Measurements from ENCODE around the gene FANCI.
A peak's percentile ranks its signal among the peaks of the same experiment; 100 is the strongest.

DNA sequence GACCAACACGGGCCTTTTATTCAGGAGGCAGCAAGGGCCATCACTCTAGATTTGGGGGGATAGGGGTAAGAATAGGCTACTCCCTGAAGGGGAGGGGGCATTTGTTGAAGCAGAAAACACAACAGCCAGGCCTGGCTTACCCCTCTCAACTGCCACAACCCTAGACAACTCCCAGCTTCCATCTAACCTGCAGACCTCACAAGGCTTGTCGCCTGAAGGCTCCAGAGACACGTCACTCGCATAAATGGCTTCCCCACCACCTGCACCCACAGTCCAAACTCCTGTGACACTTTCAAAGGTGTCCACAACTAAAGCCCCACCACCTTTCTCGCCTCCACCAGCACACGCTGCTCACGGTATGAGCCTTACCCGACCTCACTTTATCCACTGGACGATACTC, 75.9 kb downstream of the FANCI start:
- TF ChIP-seq, protein P1, sequence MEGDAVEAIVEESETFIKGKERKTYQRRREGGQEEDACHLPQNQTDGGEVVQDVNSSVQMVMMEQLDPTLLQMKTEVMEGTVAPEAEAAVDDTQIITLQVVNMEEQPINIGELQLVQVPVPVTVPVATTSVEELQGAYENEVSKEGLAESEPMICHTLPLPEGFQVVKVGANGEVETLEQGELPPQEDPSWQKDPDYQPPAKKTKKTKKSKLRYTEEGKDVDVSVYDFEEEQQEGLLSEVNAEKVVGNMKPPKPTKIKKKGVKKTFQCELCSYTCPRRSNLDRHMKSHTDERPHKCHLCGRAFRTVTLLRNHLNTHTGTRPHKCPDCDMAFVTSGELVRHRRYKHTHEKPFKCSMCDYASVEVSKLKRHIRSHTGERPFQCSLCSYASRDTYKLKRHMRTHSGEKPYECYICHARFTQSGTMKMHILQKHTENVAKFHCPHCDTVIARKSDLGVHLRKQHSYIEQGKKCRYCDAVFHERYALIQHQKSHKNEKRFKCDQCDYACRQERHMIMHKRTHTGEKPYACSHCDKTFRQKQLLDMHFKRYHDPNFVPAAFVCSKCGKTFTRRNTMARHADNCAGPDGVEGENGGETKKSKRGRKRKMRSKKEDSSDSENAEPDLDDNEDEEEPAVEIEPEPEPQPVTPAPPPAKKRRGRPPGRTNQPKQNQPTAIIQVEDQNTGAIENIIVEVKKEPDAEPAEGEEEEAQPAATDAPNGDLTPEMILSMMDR (IDR thresholded peaks at IDR 0.05 in 2 of 3, conservative IDR thresholded peaks at IDR 0.05 in 1 of 3; ENCODE audit: borderline replicate concordance in 1 of 3, insufficient read depth in 1 of 3, low read depth in 2 of 3, low read length in 2 of 3): no peak
- TF ChIP-seq, protein P2, sequence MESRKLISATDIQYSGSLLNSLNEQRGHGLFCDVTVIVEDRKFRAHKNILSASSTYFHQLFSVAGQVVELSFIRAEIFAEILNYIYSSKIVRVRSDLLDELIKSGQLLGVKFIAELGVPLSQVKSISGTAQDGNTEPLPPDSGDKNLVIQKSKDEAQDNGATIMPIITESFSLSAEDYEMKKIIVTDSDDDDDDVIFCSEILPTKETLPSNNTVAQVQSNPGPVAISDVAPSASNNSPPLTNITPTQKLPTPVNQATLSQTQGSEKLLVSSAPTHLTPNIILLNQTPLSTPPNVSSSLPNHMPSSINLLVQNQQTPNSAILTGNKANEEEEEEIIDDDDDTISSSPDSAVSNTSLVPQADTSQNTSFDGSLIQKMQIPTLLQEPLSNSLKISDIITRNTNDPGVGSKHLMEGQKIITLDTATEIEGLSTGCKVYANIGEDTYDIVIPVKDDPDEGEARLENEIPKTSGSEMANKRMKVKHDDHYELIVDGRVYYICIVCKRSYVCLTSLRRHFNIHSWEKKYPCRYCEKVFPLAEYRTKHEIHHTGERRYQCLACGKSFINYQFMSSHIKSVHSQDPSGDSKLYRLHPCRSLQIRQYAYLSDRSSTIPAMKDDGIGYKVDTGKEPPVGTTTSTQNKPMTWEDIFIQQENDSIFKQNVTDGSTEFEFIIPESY (IDR thresholded peaks at IDR 0.05; ENCODE audit: extremely low read depth, insufficient replicate concordance, low read length): no peak
- TF ChIP-seq POLR2AphosphoS5 (IDR thresholded peaks at IDR 0.05; ENCODE audit: low read depth, low read length): peak; percentile 33; the same call in 1 of the 2 replicates
- TF ChIP-seq POLR2A (IDR thresholded peaks at IDR 0.05; ENCODE audit: borderline replicate concordance, extremely low read depth, insufficient read depth, insufficient read length): no peak
- no peak for TF ChIP-seq EZH2 (IDR thresholded peaks at IDR 0.05)
- no peak for TF ChIP-seq TCF7L2 (IDR thresholded peaks at IDR 0.05; ENCODE audit: borderline replicate concordance, extremely low read depth, insufficient read depth, insufficient read length)
- TF ChIP-seq, protein P3, sequence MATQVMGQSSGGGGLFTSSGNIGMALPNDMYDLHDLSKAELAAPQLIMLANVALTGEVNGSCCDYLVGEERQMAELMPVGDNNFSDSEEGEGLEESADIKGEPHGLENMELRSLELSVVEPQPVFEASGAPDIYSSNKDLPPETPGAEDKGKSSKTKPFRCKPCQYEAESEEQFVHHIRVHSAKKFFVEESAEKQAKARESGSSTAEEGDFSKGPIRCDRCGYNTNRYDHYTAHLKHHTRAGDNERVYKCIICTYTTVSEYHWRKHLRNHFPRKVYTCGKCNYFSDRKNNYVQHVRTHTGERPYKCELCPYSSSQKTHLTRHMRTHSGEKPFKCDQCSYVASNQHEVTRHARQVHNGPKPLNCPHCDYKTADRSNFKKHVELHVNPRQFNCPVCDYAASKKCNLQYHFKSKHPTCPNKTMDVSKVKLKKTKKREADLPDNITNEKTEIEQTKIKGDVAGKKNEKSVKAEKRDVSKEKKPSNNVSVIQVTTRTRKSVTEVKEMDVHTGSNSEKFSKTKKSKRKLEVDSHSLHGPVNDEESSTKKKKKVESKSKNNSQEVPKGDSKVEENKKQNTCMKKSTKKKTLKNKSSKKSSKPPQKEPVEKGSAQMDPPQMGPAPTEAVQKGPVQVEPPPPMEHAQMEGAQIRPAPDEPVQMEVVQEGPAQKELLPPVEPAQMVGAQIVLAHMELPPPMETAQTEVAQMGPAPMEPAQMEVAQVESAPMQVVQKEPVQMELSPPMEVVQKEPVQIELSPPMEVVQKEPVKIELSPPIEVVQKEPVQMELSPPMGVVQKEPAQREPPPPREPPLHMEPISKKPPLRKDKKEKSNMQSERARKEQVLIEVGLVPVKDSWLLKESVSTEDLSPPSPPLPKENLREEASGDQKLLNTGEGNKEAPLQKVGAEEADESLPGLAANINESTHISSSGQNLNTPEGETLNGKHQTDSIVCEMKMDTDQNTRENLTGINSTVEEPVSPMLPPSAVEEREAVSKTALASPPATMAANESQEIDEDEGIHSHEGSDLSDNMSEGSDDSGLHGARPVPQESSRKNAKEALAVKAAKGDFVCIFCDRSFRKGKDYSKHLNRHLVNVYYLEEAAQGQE (IDR thresholded peaks at IDR 0.05; ENCODE audit: low read depth): no peak
